AG09319 (cell line): Measurements from ENCODE around the gene TMEM156.
"Not testable (repeated sequence)": the region's sequence is repeated elsewhere in the genome, so short reads cannot be mapped to it uniquely, and the experiment has no call there.

Experiments
- DNase-seq: peaks from one replicate; pipeline ENCODE4 v3.0.0-alpha.2; 2010; ENCODE audit warnings: low read depth; ENCODE audit errors: extremely low read depth
- TF ChIP-seq, protein P1 (sequence below): IDR thresholded peaks from 2 replicates; pipeline ENCODE4 v1.5.1; 2011; ENCODE audit warnings: low read depth, mild to moderate bottlenecking, inconsistent platforms, low read length, moderate library complexity

The TMEM156 gene

DNA sequence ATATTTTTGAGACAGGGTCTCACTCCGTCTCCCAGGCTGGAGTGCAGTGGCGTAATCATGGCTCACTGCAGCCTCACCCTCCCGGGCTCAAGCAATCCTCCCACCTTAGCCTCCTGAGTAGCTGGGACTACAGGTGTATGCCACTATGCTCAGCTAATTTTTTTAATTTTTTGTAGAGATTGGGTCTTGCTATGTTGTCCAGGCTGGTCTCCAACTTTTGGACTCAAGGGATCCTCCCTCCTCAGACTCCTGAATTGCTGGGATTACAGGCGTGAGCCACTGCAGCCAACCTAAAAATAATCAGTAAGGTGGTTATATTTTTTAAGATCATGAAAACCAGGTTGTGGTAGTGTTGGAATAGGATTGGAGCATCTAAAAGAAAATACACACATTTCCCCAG is 38.1 kb downstream of the TMEM156 start:
- TF ChIP-seq, protein P1, sequence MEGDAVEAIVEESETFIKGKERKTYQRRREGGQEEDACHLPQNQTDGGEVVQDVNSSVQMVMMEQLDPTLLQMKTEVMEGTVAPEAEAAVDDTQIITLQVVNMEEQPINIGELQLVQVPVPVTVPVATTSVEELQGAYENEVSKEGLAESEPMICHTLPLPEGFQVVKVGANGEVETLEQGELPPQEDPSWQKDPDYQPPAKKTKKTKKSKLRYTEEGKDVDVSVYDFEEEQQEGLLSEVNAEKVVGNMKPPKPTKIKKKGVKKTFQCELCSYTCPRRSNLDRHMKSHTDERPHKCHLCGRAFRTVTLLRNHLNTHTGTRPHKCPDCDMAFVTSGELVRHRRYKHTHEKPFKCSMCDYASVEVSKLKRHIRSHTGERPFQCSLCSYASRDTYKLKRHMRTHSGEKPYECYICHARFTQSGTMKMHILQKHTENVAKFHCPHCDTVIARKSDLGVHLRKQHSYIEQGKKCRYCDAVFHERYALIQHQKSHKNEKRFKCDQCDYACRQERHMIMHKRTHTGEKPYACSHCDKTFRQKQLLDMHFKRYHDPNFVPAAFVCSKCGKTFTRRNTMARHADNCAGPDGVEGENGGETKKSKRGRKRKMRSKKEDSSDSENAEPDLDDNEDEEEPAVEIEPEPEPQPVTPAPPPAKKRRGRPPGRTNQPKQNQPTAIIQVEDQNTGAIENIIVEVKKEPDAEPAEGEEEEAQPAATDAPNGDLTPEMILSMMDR = no peak
- DNase-seq = no peak

DNA sequence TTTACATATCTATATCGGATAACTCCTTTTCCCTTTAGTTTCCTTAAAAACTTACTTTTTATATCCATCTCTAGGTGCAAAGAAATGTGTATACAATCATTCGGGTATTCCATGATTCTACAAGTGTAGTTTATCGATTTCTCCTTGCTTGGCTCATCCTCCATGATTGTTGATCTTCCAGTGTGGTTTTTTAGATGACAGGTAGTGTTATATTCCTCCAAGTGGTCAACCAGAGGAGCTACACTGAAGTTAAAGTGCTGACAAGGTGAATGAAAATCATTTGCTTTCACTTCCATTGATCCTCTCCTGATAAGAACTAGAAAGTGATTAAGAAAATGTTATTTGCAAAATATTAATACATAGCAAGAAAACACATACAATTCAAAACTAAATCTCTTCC is 38.5 kb downstream of the TMEM156 start:
- TF ChIP-seq, protein P1 = no peak
- no peak for DNase-seq

DNA sequence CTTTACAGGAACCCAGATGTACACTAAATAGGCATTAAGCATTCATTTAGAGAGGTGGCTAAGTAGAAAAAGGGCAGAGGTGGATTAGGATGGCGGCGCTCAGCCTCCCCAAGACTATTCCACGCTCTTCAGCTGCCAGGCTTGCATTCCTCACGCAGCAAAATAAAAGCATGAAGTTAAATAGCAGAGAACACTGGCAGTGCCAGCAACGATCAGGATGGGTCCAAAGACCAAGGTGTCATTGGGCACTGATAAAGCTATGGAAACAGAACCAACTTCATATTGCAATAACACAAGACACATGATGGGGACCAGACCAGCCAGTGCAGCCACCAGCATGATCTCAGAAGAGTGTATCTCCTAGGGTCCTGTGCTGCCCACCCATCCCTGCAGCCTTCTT is 42.0 kb downstream of the TMEM156 start:
- no peak for DNase-seq
- TF ChIP-seq, protein P1 = no peak

DNA sequence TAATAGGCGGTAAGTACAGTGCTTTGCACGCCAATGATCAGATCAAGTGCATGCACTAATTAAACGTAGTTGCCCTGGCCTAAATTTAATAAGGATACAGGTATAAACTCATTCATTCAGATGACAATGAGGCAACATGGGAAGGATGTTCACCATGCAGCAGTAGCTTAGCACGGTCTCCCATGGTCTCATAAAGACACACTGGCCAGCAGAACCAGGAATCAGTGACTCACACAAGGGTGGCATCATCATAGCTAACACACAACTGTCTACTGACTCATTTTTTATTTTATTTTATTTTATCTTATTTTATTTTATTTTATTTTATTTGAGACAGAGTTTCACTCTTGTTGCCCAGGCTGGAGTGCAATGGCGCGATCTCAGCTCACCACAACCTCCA is 42.7 kb downstream of the TMEM156 start:
- TF ChIP-seq, protein P1 = no peak
- DNase-seq = no peak

DNA sequence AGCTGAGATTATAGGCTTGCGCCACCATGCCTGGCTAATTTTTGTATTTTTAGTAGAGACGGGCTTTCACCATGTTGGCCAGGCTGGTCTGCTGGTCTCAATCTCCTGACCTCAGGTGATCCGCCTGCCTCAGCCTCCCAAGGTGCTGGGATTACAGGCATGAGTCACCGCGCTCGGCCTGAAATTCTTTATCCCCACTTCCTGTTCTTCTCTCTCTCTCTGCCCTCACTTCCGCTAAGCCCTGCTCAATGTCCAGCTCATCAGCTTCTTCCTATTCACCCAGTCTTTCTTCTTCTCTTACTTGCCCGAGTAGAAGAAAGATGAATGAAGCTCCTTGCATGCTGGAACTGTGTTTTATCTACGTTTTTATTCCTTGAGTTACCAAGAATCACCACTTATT is 43.9 kb downstream of the TMEM156 start:
- DNase-seq = not testable (repeated sequence)

DNA sequence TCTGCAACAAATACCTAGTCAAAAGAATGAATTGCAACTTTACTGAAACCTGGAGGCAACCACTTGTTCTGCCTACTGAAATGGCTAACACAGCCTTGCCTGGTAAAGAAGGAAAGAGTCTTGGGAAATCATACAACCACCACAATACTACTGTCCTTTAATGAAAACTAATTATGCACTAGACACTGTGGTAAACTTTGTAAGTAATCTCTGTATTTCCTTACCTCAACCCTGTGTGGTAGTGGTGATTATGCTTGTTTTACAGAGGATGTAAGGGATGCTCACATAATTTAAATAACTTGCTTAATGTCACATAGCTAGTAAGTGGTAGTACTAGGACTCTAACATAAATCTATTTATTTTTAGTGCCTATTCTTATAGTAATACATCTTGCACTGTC is 44.7 kb downstream of the TMEM156 start:
- TF ChIP-seq, protein P1 = no peak
- no peak for DNase-seq

DNA sequence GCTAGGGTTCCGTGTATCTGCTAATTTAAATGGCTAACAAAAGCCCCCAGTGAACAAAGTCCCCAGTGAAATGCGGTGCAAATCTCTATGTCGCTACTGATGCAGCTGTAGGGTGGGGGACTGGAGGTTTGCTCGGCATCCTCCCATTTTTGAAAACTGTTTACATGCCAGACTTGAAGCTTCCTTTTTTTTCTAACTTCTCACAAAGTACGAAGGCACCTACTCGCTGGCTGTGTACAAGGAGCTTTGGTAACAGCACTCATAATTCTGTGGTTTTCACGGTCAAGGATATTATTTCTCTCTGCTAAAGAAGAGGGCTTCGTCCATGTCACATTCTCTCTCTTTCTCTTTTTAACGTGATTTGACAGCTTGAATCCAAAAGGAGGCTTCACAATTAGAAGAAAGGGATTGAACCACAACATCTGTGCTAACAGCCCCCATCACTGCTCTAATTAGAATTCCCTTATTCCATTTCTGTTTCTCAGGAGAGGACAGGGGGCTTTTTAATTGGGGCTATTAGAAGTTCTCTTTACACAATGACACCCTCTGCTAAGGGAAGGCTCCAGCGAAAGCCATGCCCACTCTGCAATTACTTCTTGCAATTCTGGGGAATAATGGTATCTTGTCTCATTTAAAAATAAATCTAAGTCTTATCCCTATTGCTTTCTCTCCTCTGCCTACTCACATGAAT is 46.7 kb downstream of the TMEM156 start:
- TF ChIP-seq, protein P1 = no peak
- no peak for DNase-seq
